GM18951 (cell line): ENCODE data around the gene RFPL1.

Experiments
- POLR2A ChIP-seq: IDR thresholded peaks from 4 replicates; pipeline ENCODE4 v1.6.1; 2011; ENCODE audit warnings: mild to moderate bottlenecking; ENCODE audit not compliant: insufficient read length, insufficient read depth; ENCODE audit errors: extremely low read depth
- in situ Hi-C: fragments of 300-500 bp; cut with MboI; formaldehyde crosslinking; loops from one replicate; pipeline ENCODE4 v1.12.0; 2022; ENCODE audit warnings: low sequenced_read_pairs, mixed read lengths, inconsistent platforms; ENCODE audit not compliant: unreplicated experiment

Gene RFPL1

DNA sequence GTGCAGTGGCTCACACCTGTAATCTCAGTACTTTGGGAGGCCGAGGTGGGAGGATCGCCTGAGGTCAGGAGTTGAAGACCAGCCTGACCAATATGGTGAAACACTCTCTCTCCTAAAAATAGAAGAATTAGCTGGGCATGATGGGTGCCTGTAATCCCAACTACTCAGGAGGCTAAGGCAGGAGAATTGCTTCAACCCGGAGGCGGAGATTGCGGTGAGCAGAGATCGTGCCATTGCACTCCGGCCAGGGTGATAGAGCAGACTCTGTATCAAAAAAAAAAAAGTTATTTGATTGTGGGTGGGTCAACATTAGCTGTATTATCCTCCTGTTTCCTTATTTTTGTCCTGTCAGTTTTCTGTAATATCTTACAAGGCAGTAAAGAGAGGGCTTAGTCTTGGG is 11.9 kb upstream of the RFPL1 start:
- in situ Hi-C loops: no loop called here

DNA sequence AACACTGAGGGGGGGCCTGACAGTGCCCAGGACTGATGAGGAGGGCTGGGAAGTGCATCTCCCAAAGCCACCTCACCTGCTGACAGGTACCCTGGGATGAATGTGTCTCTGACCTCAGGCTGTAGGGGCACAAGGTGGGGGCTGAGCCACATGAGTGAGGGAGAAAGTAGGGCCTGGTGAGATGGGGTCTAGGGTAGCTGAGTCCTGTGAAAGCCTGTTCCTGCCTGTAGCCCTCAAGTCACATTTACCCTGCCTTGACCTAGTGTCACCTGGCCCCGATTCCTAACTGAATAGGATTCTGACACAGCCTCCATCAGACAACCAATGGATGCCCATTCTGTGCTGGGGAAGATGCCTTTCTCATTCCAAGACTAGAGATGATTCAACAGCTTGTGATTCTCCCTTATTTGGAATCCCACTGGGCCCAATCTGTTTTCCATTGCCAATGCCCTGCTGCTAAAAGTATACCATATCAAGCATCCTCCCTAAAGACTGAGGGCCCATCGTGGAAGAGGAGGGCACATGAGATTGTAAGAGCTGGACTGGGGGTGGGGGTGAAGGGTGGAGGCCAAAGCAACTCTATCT is 11.1 kb upstream of the RFPL1 start:
- in situ Hi-C loops: no loop called here
- no peak for TF ChIP-seq POLR2A

More for the DNA sequence above, 11.9 kb upstream of the RFPL1 start:
- TF ChIP-seq POLR2A: no peak

DNA sequence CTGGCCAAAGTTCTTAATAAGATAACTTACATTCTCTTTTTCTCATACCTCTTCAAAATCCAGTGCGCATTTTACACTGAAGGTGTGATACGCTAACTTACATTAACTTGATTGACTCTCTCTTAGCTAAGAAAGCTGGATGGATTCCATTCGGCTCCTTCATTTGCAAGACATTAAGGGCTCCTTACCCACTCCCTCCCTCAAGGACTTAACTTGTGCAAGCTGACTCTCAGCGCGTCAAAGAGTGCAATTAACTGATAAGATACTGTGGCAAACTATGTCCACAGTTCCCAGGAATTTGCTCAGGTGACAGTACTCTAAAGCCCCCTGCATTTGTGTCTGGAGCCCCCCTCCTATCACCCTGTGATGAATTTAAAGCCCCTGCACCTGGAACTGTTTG is 6.4 kb upstream of the RFPL1 start:
- in situ Hi-C loops: no loop called here
- TF ChIP-seq POLR2A: no peak

DNA sequence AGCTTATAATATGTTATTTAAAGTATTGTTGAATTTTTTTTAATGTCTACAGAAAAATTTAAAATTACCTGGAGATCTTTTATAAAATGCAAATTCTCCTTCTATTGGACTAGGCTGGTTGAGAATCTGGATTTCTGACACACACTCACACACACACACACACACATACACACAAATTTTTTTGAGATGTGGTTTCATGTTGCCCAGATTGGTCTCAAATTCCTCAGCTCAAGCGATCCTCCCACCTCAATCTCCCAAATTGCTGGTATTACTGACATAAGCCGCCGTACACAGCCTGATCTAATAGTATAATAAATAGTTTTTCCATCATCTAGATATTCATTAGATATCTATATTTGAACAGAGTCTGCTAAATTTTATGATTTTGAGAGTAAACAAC is 4.5 kb upstream of the RFPL1 start:
- in situ Hi-C loops: no loop called here
- TF ChIP-seq POLR2A: no peak

DNA sequence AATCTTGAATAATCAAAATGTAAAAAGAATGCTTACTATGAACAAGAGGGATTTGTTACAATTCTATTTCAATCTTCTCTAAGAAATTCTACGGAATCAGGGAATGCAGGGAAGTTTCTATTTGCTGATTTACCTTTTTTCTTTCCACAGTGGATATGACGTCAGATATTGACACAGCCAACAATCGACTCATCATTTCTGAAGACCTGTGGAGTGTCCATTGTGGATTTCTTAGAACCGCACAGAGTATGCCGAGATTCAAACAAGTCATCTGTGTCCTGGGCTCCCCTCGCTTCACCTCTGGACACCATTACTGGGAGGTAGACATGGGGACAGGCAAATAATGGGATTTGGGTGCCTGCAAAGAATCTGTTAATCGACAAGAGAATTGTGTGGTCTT is 4.1 kb upstream of the RFPL1 start:
- in situ Hi-C loops: no loop called here
- no peak for TF ChIP-seq POLR2A

DNA sequence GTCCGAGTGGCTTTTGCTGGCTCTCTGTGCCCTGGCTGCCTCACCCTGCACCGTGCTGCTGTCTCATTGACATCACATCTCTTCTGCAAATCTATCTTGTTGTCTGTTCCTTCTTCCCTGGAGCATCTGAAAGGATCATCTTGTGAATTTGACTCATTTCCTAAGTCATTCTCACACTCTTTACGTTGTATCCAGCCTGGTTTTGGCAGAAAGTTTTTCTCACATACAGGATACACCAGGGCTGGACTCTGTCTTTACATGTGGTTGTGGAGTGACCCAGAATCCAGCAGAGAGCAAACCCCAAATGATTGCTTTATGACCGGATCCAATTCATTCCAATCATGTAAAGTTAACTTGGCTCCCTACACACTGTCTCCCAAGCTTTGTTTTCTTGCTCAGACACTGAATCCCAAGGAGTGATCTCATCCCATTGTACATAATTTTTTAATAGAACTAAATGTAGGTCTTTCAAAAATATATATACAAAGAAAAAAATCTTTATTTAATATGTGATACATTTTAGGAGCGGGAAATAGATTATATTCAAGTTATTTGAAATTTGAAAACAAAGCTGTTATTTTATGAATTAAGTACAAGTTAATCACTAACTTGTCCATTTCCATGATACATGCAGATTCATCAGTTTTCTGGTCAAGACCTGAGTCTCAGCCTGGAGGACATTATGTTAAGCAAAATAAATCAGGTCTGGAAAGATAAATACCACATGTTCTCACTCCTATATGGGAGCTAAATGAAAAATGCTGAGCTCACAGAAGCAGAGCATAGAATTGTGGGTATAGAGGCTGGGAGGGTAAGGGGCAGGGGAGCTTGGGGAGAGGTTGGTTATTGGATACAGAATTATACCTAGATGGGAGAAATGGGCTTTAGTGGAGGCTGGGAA is 2.9 kb upstream of the RFPL1 start:
- no peak for TF ChIP-seq POLR2A
- in situ Hi-C loops: no loop called here

DNA sequence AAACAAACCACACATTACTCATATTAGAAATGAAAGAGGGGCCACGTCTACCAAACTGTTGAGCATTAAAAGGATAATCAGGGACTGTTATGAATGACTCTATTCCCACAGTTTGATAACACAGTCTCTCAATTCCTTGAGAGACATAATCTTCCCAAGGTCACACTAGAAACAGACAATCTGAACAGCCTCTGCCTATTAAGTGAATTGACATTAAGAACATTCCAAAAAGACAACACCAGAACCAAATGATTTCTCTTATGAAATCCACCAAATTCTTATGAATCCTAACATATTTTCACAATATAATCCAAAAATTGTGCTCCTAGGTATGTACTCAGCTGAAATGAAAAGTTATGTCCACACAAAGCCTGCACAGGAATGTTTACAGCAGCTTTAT is 4.6 kb downstream of the RFPL1 start:
- TF ChIP-seq POLR2A: no peak
- in situ Hi-C loops: no loop called here

DNA sequence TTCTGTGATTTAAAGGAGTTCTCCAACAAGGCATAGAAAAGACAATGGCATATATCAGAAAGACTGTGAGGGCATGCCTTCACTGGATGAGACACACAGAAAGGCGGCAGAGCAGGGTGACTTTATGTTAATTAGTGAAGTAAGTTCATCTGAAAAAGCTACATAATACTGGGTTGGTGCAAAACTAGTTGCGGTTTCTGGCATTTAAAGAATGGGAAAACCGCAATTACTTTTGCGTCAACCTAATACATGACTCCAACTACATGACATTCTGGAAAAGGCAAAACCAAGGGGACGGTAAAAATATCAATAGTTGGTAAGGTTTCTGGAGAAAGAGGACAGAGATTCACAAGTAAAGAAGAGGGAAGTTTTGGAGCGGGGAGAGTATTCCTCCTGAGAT is 5.1 kb downstream of the RFPL1 start:
- TF ChIP-seq POLR2A: no peak

DNA sequence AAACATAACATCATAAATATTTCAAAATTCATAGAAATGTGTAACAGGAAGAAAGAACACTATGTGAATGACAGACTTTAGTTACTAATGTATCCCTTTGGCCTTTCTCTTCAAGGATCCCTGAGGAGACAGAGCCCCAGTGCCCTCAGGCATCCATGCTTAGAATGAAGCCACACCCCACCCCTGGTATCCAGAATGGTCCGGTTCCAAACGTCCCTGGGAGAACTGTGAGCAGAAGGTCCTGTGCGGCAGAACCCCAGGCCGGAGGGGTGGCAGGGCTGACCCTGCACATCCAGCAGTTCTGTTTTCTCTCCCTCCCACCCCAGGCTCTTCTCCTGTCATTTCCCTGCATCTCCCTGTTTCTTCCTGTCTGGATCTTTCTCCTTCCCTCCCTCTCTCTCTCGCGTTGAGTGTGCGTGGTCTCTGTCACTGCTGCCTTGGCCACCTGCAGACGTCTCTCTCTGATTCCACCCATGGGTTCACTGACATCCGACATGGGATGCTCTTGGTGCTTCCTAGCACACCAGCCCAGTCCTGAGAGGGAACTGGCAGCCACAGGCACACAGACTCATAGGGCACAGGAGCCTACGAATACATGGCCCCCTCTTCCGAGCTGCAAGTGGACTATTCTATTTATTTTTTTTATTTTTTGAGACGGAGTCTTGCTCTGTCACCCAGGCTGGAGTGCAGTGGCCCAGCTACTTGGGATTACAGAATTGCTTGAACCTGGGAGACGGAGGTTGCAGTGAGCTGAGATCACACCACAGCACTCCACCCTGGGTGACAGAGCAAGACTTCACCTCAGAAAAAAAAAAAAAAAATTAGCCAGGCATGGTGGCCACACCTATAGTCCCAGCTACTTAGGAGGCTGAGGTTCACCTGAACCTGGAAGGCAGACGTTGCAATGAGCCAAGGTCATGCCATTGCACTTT is 5.7 kb downstream of the RFPL1 start:
- no peak for TF ChIP-seq POLR2A
- in situ Hi-C loops: no loop called here

More for the DNA sequence above, 5.1 kb downstream of the RFPL1 start:
- in situ Hi-C loops: no loop called here

DNA sequence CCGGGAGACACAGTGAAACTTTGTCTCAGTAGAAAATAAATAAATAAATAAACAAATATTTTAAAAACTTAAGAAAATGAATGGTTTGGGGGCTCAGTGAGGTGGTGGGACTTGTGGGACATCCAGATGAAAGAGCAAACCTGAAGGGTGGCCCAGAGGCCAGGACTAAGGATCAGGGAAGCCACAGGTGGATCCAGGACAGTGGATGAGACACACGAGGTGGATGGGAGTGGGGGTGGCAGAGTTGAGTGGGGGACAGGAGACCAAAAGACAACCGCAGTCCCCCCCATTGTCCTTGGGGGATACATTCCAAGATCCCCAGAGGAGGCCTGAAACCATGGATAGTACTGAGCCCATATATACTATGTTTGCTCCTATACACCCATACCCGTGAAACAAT is 7.1 kb downstream of the RFPL1 start:
- TF ChIP-seq POLR2A: no peak
- in situ Hi-C loops: no loop called here

DNA sequence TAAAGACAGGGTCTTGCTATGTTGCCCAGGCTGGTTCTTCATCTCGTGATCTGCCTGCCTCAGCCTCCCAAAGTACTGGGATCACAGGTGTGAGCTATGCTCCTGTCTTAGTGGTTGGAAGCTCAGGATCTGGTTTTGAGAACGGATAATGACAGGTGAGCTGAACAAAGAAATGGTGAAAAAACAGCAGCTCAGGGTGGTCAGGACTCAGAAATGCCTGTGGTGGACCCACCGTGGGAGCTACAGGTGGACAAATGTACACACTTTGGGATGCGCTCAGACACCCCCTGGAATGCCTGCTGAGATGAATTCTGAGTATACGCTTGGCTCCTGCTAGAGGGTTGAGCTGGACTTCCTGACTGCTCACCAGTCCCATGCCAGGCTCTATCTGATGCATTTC is 9.5 kb downstream of the RFPL1 start:
- in situ Hi-C loops: no loop called here
- no peak for TF ChIP-seq POLR2A

DNA sequence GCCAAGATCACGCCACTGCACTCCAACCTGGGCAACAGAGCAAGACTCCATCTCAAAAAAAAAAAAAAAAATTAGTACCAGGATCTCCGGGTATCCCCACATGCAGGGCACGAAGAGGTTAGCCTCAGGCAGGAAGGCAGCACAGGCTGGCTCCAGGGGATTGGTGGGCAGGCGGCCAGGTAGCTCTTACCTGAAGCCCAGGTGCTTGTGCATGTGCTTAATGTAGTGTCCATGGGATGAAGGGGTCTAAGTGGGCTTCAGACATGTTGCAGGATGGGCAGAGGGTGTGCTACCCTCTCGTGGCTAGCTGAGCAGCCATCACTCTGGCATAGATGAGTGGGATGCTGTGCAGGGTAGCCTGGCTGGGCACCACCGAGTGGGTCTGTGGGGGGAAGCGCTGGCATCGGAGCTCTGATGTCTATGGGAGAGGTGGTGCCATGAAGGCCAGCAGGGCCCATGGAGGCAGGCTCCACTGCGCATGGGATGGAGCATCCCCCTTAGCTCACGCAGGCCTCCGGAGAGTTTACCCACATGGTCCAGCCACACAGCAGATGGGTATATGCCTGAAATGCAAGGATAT is 11.0 kb downstream of the RFPL1 start:
- in situ Hi-C loops: no loop called here
- no peak for TF ChIP-seq POLR2A

DNA sequence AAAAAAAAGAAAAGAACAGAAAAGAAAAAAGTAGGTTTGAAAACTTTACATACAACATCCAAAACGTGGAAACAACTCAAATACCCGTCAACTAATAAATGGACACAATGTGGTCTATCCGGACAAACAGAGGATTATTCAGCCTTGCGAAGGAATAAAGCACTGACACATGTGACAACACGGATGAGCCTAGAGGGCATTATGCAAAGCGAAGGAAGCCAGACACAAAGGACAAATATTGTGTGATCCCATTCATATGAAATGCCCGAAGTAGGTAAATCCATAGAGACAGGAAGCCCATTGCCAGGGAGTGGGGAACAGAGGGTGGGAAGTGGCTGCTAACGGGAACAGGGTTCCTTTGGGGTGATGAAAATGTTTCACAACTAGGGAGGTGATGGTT is 11.8 kb downstream of the RFPL1 start:
- TF ChIP-seq POLR2A: no peak
- in situ Hi-C loops: no loop called here
